Measurements from ENCODE around the gene NLRC3. TPM values are rescaled to one million over a fixed set of nuclear protein-coding genes. Genes with fewer than 3 reads are reported as not detected.

Gene NLRC3
- total RNA-seq, 1 donor from 2014 or later: 0.89 TPM

- intact Hi-C loops (cut with DNase I): no loop called here
- DNase-seq: peak; percentile 26
- no peak for ATAC-seq (ENCODE audit: poor library complexity)
Measured at GRCh38 chr16:3582276-3583165, 5.3 kb upstream of the NLRC3 start.

DNA sequence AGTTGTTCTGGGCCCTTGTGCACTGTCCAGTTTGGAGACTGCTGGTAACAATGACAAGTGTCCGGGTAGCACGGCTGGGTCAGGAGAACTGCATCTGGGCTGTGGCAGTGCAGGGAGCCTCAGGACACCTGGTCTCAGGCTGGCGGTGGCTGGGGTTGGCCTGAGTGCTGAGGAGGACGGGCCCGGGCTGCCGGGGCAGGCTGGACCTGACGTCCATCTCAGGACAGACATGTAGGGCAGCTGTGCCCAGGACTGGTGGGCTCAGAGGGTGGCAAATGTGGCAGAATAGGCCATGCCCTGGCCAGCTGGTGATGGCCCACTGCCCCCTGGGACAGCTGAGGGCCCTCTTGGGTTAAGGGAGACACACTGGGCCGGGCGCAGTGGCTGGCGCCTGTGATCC lies 4.2 kb upstream of the NLRC3 start:
- peak; percentile 27 for DNase-seq
- ATAC-seq (ENCODE audit: poor library complexity): no peak
- intact Hi-C loops (cut with DNase I): no loop called here

DNA sequence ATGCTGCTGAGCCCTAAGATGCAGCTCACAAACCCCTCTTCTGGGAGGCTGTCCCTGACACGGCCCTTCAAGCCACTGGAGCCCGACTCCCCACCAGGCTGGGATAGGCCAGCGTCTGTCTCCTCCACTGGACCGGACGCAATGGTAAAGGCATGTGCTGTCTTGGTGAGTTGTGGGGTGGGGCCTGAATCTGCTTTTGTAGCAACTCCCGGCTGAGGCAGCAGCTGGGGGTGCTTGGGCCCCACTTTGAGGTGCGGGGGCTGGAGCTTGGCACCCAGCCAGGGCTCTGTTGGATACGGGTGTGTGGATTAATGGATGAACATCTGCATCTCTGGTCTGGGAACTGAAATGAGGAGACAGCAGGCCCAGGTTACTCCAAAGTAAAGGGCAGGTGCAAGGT lies 3.5 kb upstream of the NLRC3 start:
- DNase-seq: peak; percentile 35
- ATAC-seq (ENCODE audit: poor library complexity): no peak
- intact Hi-C loops (cut with DNase I): no loop called here

- DNase-seq (peak; percentile 26), ATAC-seq (ENCODE audit: poor library complexity) (no peak)
- intact Hi-C loops (cut with DNase I): no loop called here
Measured at GRCh38 chr16:3580251-3580651, 3.0 kb upstream of the NLRC3 start.

- no peak for DNase-seq
- no peak for ATAC-seq (ENCODE audit: poor library complexity)
- intact Hi-C loops (cut with DNase I): no loop called here
Measured at GRCh38 chr16:3579776-3580175, 2.6 kb upstream of the NLRC3 start.

DNA sequence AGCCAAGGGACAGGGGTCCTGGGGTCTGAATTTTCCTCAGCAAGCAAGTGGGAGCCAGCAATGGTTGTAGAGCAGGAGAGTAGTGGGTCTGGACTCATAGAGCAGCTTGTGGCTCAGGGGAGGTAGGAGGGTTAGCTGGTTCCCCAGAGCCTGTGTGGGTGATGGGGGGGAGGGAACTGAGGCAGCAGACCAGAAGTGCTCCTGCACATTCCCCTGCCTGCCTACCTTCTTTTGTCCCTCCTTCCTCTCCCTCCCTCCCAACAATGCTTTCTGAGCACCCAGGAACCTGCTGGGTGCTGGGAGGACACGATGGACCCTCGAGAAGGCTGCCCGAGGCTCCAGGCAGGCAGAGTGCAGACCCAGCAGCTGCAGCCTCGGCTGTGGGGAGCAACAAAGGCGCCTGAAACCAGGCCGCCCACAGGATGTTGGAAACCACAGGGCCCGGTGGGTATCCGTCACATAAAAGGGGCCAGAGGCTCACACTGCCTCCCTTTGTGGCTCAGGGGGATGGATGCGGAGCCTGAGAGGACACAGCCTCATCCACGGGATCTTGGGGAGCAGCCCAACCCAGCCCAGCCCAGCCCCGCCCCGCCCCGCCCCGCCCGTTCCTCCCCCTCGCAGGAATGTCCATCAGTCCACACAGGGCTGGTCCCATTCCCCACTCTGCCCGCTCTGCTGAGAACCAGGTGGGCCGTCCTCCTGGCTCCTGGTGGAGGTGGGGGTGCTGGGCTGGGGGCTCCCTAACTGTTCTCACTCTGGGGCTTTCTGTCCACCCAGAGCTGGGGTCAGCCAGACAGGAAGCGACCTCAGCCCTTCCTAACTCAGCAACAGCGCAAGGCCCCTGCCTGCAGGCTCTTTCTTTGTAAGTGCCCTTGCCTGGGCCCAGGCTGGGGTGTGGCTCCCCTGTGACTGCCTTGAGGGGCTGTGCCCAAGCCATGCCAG lies 1.7 kb upstream of the NLRC3 start:
- ATAC-seq (ENCODE audit: poor library complexity): peak; percentile 20
- intact Hi-C loops (cut with DNase I): no loop called here
- no peak for DNase-seq

DNA sequence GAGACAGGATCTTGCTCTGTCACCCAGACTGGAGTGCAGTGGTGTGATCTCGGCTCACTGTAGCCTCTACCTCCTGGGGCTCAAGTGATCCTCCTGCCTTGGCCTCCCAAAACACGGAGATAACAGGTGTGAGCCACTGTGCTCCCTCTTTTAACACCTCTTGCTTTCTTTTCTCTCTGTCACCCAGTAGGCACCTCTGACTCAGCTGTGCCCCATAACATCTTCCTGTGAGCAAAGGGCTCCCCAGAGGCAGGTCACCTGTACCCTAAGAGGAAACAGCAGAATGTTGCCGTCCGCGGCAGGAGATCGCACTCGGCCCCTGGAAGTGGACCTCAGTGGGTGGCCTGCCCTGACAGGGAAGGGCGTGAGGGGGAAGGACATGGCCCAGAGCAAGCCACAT lies 918 bp upstream of the NLRC3 start:
- DNase-seq: no peak
- no peak for ATAC-seq (ENCODE audit: poor library complexity)
- intact Hi-C loops (cut with DNase I): no loop called here

- intact Hi-C loops (cut with DNase I): no loop called here
- no peak for DNase-seq
- ATAC-seq (ENCODE audit: poor library complexity): no peak
Measured at GRCh38 chr16:3576211-3576610, 992 bp downstream of the NLRC3 start.

- intact Hi-C loops (cut with DNase I): no loop called here
- no peak for ATAC-seq (ENCODE audit: poor library complexity)
- no peak for DNase-seq
Measured at GRCh38 chr16:3575491-3575890, 1.7 kb downstream of the NLRC3 start.

DNA sequence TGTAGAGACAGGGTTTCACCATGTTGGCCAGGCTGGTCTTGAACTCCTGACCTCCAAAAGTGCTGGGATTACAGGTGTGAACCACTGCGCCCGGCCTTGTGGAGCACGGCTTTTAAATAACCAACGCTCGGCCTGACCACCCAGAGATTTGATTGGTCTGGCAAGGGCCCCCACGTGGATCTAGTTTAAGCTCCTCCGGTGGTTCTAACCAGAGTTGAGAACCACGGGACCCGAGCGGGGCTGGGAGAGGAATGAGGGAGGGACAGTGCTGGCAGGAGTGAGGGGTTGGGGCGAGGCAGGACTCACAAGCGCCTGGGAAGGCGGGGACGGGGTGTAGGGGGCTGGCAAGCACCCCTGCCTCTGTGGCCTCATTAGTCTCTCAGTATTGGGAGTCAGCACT lies 3.0 kb downstream of the NLRC3 start:
- ATAC-seq (ENCODE audit: poor library complexity): no peak
- intact Hi-C loops (cut with DNase I): no loop called here
- DNase-seq: no peak

DNA sequence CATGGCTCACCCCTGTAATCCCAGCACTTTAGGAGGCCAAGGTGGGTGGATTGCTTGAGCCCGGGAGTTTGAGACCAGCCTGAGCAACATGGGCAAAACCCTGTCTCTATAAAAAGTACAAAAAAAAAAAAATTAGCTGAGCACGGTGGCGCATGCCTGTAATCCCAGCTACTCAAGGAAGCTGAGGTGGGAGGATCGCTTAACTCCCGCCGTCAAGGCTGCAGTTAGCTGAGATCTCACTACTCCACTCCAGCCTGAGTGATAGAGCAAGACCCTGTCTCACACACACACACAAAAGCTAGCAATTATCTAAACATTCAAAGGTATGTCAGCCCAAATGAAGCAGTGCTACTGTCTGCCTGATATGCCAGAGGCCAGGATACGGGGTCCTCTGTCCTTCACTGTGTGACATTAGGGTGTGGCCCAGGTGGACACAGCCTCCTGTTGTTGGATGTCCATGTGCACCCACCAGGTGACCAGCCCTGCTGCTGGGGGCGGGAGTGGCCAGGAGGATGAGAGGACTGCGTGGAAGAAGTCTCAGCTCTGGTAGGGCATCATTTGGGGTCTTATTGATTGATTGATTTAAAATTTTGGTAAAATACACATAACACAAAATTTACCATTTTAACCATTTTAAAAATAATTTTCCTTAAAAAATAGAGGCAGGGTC lies 3.9 kb downstream of the NLRC3 start:
- ATAC-seq (ENCODE audit: poor library complexity): no peak
- intact Hi-C loops (cut with DNase I): no loop called here
- no peak for DNase-seq

DNA sequence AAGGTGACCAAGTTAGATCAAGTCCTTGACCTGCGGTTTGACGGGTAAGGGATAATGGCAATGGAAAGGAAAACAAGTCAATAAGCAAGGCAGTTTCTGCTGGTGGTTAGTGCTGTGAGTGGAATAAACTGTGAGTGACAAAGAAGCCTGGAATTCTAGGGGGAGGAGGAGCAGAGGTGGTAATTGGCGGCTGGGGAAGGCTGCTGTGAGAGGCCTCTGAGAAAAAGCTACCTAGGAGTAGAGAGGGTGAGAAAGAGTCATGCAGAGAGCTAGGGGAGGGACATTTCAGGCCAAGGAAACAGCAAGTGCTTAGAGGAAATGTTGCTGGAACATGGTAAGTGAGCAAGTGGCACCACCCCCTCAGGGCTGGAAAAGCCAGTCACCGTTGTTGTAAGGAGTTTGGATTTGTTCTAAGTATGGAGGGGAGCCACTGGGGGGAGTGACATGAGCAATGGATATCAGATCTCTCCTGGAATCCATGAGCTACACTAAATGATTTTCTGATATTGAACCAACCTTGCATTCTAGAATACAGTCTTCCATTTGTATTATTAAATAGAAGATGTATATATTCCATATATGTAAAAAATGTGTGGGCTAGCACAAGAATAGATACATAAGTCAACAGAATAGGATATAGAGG lies 6.7 kb downstream of the NLRC3 start:
- no peak for ATAC-seq (ENCODE audit: poor library complexity)
- no peak for DNase-seq
- intact Hi-C loops (cut with DNase I): no loop called here

DNA sequence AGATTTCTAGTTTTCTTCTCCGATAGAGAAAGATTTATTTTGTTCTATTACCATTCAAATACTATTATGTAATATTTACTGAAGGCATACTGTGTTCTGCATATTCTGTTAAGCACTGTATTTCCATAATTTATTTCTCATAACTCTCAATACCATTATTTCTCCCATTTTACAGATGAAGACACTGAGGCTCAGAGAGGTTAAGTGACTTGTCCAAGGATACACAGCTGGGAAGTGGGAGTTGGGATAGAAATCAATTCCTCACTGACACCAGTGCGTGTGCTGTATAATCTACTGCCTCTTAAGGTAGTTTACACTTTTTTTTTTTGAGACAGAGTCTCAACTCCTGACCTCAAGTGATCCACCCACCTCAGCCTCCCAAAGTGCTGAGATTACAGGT lies 7.4 kb downstream of the NLRC3 start:
- ATAC-seq (ENCODE audit: poor library complexity) (no peak), DNase-seq (no peak)
- intact Hi-C loops (cut with DNase I): no loop called here

- DNase-seq (no peak), ATAC-seq (ENCODE audit: poor library complexity) (no peak)
- intact Hi-C loops (cut with DNase I): no loop called here
Measured at GRCh38 chr16:3566990-3567389, 10.2 kb downstream of the NLRC3 start.

DNA sequence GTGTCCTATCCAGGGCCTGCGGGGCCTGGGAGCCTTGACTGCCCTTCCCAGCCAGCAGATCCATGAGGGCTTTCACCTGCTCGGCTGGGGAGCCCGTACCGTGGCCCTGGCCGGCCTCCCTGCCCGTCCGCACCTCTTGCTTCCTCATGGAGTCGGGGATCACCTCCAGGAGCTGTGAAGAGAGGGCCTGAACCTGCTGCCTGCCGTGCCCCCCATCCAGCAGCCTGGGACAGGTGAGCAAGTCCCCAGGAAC lies 12.4 kb downstream of the NLRC3 start:
- DNase-seq: no peak
- intact Hi-C loops (cut with DNase I): no loop called here

GRCh38 chr16:3564130-3564888 lies 12.9 kb downstream of the NLRC3 start:
- intact Hi-C loops (cut with DNase I): no loop called here
- no peak for DNase-seq
- no peak for ATAC-seq (ENCODE audit: poor library complexity)

More for the DNA sequence above, 12.4 kb downstream of the NLRC3 start:
- ATAC-seq (ENCODE audit: poor library complexity): no peak

- DNase-seq: no peak
- intact Hi-C loops (cut with DNase I): no loop called here
- no peak for ATAC-seq (ENCODE audit: poor library complexity)
Measured at GRCh38 chr16:3562914-3563480, 14.2 kb downstream of the NLRC3 start.

GRCh38 chr16:3561626-3562025 lies 15.6 kb downstream of the NLRC3 start:
- DNase-seq (no peak), ATAC-seq (ENCODE audit: poor library complexity) (no peak)
- intact Hi-C loops (cut with DNase I): no loop called here

Measured in Right ventricle myocardium superior (tissue), 1 donor.